NCI-H2196 treated with DMSO at 0.1 percent for 48 hours (cell line): ENCODE data around the gene DBNDD2.
A peak's percentile ranks its signal among the peaks of the same experiment; 100 is the strongest.

Experiments used
- DNase-seq: peaks from one replicate; lab custom pipeline; 2025; ENCODE audit not compliant: unreplicated experiment; lab: John Stamatoyannopoulos, UW

DBNDD2 gene

DNA sequence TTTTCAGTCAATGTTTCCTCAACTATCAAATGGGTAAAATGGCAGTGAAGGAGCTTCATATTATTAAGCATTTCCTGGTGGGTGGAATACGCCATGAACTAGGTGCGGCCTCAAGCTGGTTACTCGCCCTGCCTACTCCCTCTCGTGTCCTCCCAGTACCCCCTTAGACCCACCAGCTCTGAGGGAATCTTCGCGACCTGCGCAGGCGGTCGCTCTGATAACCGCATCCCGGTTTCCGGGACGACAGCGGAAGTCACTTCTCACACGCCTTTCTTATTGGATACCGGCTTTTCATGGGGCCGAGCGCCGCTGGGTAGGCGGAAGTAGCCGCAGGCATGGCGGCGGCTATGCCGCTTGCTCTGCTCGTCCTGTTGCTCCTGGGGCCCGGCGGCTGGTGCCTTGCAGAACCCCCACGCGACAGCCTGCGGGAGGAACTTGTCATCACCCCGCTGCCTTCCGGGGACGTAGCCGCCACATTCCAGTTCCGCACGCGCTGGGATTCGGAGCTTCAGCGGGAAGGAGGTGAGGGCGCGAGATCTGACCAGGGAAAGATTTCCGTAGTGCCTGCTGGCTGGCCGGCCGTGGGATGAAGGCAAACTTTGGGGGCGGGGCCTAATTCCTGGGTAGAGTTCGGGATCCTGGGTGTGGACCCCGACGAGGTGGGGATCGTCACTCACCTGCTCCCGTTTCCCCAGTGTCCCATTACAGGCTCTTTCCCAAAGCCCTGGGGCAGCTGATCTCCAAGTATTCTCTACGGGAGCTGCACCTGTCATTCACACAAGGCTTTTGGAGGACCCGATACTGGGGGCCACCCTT lies 7.9 kb downstream of the DBNDD2 start, which contains the start of gene PIGT:
Gene PIGT, plus strand, starts transcription at position 320 of the 816 bp plus-strand sequence. Its CDS starts 16 bp downstream, at position 336.
- DNase-seq = peak; percentile 66

- no peak for DNase-seq
These were observed 8.8 kb downstream of the DBNDD2 start for GRCh38 chr20:45416917-45417316.

GRCh38 chr20:45419188-45420091 lies 11.4 kb downstream of the DBNDD2 start:
- peak; percentile 95 for DNase-seq

GRCh38 chr20:45420125-45420524 lies 12.0 kb downstream of the DBNDD2 start:
- DNase-seq = no peak

DNA sequence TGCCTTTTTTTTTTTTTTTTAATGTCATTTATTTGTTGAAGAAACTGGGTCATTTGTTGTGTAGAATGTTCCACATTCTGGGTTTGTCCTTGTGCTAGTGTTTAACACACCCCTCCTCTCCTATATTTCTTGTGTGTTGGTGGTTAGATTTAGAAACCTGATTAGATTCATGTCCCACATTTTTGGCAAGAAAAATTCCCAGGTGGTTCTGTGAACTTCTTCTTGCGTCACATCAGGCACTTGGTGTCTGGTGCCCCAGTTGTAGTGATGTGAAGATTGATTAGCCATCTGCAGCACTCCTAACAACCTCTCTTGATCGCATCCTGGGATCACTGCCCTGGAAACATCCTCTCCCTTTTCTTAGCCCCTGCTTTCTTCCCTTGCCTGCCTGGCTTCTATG lies 15.6 kb downstream of the DBNDD2 start:
- DNase-seq = no peak

GRCh38 chr20:45425561-45425960 lies 17.5 kb downstream of the DBNDD2 start:
- DNase-seq = no peak

DNA sequence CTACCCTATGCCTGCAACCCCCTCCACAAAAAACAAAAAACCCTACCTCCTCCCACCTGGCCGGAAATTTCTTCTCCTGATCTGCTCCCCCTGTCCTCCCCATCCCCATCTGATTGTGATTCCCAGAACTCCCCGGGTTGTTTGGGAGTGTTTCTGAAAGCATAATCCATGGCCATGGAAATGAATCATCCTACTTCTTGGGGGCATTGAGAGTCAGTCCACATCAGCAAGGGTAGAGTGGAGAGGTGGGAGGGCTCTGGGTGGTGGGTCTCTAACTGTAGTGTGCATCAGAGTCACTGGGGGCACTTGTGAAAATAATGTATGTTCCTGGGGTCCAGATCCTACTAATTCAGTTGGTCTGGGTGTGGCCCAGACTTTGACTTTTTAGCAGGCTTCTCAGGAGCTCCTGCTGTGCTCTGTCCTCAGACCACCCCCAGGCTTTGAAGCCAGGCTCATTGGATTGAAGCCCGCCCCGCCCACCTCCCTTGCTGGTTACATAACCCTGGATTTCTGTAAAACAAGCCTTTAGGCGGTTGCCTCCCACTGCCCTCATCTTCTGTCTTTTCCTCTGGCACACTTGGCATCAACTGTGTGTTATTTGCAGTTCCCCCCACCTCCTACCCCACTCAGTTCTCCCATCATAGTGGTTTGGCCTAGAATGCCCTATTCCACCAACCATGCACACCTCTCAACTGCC lies 18.4 kb downstream of the DBNDD2 start:
- no peak for DNase-seq

- no peak for DNase-seq
These were observed 19.4 kb downstream of the DBNDD2 start for GRCh38 chr20:45427236-45428149.

DNA sequence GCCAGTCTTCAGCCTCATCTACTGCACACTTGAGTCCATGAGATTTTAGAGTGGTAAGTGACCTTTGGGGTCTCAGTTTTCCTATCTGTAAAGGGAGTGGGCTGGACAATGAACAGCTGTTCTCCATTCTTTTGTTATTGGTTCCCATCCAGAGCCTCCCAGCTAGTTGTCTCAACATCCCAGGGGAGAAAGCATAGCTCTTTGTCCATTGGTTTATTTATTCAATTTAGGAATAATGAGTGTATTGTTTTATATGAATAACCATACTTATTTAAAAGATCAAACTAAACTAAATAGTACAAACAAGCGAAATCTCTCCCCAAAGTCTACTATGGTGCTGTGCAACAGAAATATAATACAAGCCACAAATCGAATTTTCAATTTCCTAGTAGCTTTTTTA lies 21.5 kb downstream of the DBNDD2 start:
- no peak for DNase-seq

- no peak for DNase-seq
These were observed 24.2 kb downstream of the DBNDD2 start for GRCh38 chr20:45432294-45432693.

DNA sequence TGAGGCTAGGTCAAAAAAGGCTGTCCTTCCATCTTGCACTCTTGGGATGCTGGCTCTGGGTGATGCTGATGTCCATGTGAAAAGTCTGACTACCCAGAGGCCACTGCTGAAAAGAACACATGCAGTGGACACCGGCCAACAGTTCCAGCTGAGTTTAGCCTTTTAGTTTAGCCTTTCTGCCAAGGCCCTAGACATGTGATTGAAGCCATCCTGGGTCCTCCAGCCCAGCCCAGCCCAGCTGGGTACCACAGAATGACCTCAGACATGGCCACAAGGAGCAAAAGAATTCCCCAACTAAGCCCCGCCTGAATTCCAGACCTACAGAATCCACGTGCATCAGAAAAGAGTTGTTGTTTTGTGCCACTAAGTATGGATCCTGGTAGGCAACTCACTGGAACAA lies 25.2 kb downstream of the DBNDD2 start:
- DNase-seq = no peak

DNA sequence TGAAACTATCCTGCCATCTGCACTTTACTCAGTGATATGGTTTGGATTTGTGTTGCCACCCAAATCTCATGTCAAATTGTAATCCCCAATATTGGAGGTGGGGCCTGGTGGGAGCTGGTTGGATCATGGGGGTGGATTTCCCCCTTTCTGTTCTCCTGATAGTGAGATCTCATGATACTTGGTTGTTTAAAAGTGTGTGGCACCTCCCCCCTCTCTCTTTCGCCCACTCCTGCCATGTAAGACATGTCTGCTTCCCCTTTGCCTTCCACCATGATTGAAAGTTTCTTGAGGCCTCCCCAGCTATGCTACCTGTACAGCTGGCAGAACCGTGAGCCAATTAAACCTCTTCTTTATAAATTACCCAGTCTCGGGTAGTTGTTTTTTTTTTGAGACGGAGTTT lies 25.9 kb downstream of the DBNDD2 start:
- no peak for DNase-seq

DNA sequence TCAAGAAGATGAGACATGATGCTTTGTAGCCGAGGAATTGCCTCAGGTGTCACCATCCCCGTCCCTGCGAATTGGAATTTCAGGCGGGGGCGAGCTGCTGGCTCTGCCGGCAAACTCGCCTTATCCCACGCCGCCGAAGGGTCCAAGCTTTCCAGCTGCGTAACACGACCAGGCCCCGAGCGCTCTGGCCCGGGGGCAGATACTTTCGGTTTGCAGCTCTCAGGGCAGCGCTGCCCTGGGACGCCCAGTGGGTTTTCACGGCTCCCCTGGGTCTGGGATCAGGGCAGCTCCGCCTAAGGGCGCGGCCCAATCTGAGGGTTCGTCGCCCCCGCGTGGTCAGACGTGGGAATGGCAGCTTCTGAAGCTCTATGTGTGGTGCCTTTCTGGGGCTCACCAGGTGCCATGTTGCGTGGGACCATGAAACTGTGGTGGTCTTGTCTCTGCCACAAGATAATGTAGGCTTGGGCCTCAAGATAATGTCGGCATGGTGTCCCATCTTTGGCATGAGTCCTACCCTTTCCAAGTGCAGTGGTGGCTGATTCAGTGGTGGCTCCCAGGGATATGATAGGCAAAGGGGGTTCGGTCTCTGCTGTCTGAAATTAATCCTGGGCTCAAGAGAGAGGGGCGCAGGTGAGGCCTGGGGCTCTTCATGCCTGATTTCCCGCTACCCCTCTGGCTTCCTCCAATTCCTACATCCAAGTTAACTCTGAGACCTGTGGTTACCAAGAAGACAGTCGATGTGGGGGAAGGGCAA lies 28.8 kb downstream of the DBNDD2 start:
- peak; percentile 34 for DNase-seq

- no peak for DNase-seq
These were observed 32.3 kb downstream of the DBNDD2 start for GRCh38 chr20:45440424-45440823.

- DNase-seq = no peak
These were observed 33.0 kb downstream of the DBNDD2 start for GRCh38 chr20:45440891-45441685.

DNA sequence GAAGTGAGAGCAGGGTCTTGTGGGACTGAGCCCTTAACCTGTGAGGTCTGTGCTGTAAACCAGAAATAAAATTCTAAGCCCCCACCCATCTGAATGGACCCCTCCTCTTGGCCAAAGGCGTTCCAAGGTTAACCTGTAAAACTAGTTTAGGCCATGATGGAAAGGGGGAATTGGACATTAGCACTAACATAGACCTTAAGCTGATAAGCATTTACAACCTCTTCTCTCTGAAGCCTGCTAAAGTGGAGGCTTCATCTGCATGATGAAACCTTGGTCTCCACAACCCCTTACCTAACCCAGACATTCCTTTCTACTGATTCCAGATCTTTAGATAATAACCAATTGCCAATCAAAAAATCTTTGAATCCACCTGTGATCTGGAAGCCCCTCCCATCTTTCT lies 33.7 kb downstream of the DBNDD2 start:
- DNase-seq = no peak

- no peak for DNase-seq
These were observed 36.0 kb downstream of the DBNDD2 start for GRCh38 chr20:45444050-45444449.

- DNase-seq = no peak
These were observed 37.9 kb downstream of the DBNDD2 start for GRCh38 chr20:45445805-45446562.
